ENCODE results near the gene AKNAD1.

The AKNAD1 gene

DNA sequence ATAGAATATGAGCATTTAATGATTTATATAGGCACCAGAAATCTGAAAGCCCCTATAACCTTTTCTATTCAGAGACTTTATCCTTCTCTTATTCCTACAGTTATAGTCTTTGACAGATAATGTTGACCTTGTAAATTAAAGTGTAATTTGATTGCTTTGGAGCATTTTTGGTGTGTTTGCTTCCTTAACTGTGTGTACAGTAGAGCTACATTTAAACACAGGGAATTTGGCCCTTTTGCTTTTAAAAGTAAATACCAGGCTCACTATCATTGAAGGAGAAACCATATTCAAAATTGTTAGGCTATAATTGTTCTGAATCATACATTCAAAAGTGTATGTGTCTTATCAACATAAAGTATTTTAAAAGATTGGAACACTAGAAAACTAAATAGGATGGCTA lies 77.4 kb downstream of the AKNAD1 start:
- DNase-seq, result no peak

- no peak for DNase-seq
Measured at GRCh38 chr1:108777839-108778238, 79.1 kb downstream of the AKNAD1 start.

DNA sequence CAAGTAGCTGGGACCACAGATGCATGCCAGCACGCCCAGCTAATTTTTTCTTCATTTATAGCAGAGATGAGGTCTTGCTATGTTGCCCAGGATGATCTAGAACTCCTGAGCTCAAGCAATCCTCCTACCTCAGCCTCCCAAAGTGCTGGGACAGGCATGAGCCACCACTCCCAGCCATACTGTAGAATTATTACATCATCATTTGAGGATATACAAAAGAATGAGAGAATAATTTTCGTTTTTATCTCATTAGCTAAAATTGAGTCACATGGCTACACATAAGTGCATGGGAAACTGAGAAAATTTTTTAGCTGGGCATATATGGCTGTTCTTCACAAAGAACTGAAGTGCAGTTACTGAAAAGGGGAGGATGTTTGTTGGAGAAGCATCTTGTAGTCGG lies 89.2 kb downstream of the AKNAD1 start:
- DNase-seq, result no peak

DNA sequence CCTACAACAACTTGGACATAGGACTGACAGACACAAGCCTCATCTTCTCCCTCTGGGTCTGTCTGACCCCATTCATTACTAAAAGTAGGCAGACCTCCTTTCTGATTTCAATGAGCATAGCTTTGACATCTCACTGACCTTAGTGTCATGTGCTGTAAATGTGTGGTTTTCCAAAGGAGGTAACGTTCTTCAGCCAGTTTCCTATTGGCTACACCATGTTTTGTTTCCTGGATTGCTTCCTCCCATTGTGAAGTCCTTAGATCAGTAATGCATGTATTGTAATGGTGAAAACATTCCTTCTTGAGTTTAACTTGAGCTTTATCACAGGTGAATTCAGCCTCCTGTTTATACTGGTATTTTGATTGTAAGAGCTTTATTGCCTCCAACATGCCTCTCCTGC lies 89.8 kb downstream of the AKNAD1 start:
- no peak for DNase-seq

All from midbrain (tissue), 1 donor.